Stomach (tissue), 4 donors: ENCODE results near the gene NME7.

Experiments used
- POLR2A ChIP-seq, 4 donors: fragments of 450-650 bp; IDR thresholded peaks; one replicate each; pipeline ENCODE4 v1.6.1; 2016; ENCODE audit warnings: antibody characterized with exemption in 4 of 4, control low read depth in 2 of 4, mild to moderate bottlenecking in 1 of 4, moderate library complexity in 1 of 4
- POLR2AphosphoS5 ChIP-seq, 3 donors: sonication (generic); formaldehyde crosslinking; IDR thresholded peaks; one replicate each; pipeline ENCODE4 v1.6.1; 2016; ENCODE audit warnings: antibody characterized with exemption in 3 of 3
- TF ChIP-seq, protein P1 (sequence below), 7 experiments: fragments of 450-650 bp in 4 of 7; fragments of 200-600 bp in 3 of 7; sonication (generic) in 3 of 7; IDR thresholded peaks; one replicate each; pipeline ENCODE4 v1.5.1; 2016 to 2019; ENCODE audit warnings: antibody characterized with exemption in 7 of 7, control low read depth in 2 of 7, mild to moderate bottlenecking in 1 of 7

DNA sequence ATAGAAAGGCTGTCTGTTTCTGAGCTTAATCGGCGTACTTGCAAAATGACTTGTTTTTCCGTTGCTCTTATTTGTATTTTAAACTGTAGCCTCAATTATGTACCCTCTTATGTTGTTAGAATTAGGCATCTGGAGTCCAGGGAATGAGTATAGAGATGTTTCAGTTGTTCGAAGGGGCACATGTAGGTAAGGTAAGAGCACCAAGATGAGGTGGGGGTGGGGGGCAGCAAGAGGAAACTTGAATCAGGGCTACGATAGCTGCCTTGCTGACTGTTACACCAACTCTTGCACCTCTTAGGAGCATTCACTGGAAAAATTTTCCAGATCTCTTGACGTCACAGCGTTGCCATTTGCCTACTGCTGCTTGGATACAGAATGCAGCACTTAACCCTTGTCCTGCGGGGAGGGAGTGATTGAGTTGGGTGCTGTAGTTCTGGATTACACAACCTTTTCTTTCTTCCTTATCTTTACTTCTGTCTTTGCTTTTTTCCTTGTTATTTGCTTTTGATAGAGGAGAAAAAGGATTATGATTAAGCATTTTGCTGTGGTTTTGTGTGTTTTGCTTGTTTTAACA is 257.9 kb downstream of the NME7 start:
- TF ChIP-seq, protein P1, sequence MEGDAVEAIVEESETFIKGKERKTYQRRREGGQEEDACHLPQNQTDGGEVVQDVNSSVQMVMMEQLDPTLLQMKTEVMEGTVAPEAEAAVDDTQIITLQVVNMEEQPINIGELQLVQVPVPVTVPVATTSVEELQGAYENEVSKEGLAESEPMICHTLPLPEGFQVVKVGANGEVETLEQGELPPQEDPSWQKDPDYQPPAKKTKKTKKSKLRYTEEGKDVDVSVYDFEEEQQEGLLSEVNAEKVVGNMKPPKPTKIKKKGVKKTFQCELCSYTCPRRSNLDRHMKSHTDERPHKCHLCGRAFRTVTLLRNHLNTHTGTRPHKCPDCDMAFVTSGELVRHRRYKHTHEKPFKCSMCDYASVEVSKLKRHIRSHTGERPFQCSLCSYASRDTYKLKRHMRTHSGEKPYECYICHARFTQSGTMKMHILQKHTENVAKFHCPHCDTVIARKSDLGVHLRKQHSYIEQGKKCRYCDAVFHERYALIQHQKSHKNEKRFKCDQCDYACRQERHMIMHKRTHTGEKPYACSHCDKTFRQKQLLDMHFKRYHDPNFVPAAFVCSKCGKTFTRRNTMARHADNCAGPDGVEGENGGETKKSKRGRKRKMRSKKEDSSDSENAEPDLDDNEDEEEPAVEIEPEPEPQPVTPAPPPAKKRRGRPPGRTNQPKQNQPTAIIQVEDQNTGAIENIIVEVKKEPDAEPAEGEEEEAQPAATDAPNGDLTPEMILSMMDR (IDR thresholded peaks at IDR 0.05): peak in 1 of 7 experiments; percentile 2
- TF ChIP-seq POLR2AphosphoS5 (IDR thresholded peaks at IDR 0.05) (peak; percentile 82 to 91 (median 89)), POLR2A (IDR thresholded peaks at IDR 0.05) (peak in 2 of 4 donors; percentile 37 to 59)
